Stimulated activated CD8-positive, alpha-beta memory T cell treated with anti-CD3 and anti-CD28 coated beads, Interleukin-12 subunit alpha, Interleukin-12 subunit beta, amount 100 ng/mL, for 24 hours (primary cell): ENCODE data around the gene AGXT.

Experiments used
- DNase-seq: peaks from one replicate; pipeline ENCODE4 v3.0.0-alpha.2; 2020; ENCODE audit errors: extremely low read depth

The AGXT gene

DNA sequence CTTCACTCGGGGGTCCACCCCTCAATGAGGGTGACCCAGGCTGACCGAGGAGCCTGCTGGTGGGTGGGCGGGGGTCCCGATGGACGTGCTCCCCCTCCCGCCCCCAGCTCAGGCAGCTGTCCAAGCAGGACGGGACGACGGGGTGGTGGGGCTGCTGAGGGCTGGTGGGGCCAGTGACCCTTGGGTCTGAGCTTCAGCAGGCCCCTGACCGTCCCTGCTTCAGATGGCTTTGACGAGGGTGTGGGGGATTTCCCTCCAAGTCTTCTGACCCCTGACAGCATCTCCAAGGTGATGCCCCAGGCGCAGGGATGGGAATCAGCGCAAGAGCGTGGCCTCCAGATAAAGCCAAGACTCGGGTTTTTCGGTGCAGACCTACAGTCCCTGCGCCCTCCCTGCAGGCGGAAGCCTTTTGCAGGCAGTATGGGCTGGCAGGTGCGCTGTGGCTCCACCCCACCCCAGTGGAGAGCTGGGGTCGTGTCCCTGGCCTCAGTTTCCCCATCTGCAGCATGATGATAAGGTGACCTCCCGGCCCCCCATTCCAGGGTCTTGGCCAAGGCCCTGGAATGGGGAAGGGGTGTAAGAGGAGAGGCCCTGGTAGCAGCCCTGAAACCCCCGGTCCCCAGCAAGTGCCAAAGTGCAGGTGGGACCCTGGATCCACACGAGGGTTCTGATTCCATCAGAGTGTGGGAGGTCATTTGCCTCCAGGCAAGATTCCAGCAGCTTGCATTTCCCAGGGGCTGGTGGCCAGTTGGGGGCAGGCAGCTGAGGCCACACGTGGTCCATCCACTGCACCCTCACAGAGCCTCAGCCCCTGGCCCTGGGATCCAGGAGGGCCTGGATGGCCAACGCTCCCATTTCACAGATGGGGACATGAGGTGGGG, 46.3 kb downstream of the AGXT start:
- DNase-seq, result no peak

DNA sequence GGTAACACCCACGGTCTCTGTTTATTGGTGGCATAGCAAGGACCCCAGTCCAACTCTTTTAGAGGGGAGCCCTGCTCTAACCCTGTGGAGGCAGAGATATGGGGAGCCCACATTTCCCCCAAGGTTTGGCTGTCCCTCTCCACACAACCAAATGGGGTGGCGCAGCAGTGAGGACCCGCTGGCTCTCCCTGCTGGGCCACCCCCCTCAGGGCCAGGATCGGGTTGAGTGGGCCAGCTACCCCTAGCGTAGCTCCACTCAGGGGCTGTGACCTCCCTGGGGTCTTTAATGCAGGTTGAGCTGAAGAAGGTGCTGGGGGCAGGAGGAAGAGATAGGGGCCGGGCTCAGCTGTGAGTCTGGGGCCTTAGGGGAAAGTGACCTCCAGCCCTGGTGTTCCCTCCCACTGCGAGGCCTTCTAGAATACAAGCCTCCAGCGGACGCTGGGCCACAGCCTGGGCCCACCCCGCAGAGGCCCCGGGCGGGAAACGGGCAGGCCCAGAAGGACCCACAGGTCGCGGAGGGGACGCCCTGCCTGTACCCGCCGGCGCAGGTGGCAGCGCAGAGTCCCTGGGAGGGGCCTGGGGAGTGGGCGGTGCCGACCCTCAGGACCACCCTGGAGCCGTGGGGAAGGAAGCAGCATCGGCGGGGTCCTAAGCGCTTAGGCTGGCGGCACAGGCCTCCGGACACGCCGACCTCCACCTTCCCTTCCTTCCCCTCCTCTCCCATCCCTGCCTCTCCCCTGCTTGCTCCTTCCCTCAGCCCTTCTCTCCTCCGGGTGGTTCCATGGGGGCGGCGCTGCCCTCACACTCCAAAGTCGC, 47.1 kb downstream of the AGXT start:
- DNase-seq, result no peak

DNA sequence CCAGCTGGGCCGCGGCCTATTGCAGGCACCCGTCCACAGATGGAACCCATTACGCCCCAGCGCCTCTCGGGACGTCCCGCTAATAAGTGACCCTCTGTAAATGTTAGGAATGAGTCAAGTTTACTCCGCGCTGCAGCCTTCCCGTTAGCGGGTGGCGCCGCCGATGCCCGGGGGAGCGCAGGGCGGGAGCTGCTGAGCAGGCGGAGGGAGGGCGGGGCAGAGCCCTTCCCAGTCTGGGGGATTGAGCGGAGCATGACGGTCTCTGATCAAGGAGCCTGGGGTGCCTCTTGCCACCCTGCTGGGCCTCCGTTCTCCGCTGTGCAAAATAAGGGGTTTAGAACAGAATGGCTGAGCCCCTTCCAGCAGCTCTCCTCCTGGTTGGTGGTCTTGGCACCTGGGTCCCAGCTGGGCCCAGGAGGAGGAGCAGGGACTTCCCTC, 48.0 kb downstream of the AGXT start:
- no peak for DNase-seq

DNA sequence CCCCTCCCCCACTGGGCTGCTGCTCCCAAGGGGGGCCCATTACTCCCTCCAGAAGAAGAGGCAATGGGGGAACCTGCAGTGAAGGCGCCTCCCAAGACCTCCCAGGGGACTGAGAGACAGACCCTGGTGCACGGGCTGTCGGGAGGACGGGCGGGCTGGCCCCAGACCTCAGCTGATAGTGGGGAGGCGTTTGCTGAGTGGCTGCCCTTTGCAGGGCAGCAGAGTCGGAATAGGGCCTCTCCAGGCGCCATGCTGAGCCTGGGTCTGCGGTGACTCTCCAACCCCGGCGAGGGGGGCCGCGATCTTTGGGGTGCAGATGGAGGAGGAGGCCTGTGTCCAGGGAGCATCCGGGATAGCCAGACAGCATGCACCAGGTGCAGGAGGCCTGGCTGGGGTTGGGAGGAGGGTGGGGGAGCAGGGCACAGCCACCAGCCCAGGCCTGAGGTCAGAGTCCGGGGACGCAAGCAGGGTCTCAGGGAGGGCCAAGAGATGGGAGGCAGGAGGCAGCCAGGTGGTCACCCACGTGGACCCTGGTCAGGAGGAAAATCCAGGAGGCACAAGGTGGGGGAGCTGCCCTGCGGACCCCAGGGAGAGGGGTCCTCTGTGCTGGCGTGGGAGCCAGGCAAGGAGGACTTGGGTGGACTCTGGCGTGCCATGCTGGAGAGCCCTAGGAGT, 48.5 kb downstream of the AGXT start:
- DNase-seq, result no peak

DNA sequence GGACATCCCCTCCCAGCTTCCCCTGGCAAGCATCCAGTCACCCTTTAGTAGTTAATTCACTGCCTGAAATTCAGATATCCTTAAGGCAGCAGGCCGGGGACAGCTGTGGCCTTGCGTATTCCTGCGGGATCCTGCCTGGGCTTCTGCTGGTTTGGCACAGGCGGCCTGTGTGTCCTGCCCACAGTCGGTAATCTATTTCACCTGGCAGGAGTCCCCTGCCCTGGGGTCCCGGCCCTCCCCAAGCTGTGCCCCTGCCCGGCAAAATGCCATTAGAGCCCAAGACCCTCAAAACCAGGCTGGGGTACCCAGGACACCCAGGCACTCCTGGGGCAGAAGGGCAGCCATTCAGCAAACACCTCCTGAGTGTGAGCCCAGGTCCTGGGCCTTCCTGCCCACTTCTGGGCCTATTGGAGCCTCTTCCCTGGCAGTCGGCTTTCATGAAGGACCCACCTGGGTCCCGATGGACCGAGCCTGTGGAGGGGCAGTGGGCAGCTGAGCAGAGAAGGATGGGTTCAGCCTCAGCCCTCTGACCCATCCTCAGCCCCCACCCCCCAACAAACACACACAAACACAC, 49.1 kb downstream of the AGXT start:
- DNase-seq, result no peak

DNA sequence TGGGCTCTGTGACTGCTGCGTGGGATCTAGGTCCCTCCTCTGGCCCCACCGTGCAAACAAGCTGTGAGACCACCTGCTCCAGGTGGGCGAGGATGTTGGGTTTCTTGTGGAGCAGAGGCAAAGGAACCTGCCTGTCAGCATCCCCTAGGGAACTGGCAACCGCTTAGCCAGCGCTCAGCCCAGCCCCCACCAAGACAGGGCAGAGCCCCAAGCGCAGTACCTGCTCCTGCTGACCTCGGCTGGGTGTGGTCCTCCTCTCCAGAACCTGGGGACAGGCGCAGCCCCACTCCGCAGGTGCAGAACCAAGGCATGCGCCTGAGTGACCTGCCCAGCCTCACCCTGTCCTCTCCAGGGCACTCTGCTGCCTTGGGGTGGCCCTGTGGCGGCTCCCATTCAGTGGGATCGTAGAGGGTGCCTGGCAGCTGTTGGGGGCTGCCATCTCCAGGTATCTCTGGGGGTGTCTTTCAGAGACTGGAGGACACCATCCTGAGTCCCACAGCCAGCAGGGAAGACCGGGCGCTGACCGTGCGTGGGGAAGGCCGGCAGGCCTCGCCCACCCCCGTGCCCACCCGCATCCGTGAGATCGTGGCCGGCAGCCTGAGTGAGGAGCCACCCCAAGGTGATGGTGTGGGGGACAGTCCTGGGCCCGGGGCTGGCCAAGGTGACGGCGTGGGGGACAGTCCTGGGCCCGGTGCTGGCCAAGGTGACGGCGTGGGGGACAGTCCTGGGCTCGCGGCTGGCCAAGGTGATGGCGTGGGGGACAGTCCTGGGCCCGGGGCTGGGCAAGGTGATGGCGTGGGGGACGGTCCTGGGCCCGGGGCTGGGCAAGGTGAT, 49.9 kb downstream of the AGXT start:
- no peak for DNase-seq

DNA sequence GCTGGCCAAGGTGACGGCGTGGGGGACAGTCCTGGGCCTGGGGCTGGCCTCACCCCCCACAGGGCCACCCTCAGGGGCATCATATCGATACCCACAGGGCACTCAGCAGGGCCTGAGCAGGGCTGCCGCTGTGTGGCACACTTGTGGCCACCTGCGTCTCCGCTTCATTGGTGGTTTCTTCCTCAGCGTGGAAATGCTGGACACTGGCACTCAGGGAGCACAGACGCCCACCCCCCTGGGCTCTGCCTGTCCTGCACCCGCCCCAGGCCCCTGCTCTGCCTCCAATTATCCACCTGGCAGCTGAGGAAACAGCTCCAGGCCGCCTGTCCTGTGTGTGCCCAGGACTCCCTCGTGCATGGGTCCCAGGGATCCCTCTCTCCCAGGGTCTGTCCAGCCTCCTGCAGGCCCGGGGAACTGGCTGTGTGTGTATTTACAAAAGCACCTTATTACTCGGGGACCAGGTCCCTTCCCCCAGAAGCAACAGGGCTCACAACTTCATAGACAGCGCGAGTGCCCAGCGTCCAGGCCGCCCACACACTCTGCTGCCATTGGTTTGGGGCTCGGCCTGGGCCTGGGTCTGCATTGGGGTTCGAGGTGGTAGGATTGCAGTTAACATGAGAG, 50.6 kb downstream of the AGXT start:
- DNase-seq, result no peak

DNA sequence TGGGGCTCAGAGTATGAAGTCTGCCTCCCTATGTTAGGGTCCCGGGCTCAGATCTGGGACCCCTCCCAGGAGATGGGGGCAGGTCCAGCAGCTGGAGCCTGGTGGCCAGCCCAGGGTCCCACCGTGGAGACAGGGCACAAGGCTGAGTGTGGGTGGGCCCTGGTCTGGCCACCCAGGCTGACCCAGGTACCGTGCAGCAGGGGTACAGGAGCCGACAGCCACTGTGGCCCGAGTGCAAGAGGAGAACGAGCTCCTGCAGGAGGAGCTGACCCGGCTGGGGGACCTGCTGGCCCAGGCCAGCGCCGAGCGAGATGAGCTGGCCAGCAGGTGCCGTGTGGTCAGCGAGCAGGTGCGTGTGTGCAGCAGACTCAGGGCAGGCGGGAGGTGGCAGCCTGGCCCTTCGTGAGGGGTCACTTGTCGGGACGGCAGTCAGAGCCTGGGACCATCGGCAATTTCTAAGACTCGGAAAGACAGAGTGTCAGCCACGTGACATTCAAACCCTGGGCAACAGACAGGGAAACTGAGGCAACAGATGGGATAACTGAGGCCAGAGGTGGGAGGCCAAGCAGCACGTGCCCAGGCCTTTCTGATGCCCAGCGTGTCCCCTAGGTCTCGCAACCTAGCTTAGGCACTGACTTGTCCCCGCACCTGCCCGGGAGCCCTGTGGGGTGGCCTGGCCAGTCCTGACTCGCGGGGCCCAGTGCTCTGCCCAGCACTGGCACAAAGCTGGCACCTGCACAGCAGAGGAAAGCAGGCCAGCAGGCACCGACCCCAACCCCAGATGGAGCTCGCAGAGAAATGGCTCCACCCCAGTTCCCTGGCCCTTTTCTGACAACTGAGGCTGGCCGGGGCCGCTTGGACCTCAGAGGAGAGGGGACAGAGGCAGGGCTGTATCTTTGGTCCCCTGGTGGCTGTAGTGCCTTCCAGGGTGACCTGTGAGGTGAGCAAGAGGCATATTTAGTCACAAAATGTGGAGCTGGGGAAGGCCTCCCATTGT, 51.5 kb downstream of the AGXT start:
- no peak for DNase-seq

DNA sequence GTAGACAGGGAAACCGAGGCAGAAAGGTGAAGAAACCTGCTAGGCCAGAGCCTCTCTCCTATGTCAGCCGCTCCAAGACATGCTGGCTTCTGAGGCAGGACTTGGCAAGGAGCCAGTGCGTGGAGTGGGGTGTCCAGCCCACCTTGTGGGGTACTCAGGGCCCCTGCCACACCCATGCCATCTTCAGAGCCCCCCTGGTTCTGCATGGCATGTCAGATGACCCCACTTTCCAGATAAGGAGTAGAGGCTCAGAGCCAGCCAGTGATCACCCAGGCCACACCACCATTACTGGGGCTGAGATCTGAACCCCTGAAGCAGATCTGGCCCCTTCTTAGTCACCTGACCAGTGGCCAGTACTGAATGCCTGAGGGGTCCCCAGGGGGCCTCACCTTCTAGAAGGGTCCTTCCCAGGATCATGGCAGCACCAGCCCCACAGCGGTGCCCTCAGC, 52.2 kb downstream of the AGXT start:
- no peak for DNase-seq

DNA sequence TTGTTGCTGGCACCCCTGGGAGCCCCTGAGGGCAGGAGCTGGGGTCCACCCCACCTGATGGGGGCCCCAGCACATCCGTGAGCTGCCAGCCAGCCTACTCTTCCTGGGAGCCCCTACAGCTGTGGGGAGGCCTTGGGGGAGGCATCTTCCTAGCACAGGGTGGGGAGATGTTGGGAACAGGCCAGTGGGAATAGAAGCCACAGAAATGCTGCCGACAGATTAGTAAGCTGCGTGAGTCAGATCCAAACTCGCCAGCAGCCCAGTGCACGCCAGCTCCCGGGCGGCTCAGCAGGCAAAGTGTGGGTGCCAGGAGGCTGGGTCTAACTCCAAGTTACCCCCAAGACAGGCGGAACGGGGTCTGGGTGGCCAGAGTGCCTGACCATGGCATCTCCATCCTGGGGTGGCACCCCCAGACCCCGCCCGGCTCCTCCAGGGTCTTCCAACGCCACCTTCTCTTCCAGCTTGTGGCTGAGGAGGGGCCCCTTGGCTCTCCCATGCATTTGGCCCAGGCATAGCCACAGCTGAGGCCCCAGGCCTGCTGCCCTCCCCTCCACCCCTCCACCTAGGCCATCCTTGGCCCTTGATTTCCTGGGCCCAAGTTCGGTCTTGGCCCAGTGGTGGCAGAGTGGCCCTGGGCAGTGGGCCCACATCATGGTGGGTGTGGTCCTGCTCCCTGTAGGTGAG, 52.8 kb downstream of the AGXT start:
- no peak for DNase-seq

DNA sequence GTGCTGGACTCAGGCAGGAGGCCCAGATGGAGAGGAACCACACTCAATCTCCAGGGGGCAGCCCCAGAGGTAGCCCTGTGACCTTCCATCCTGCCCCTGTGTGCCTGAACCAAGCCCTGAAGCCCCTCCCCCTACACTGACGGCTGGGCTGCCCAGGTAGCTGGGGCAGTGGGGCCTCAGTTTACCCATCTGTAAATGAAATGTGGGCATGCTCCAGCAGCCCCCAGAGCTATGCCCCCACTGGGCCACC, 53.3 kb downstream of the AGXT start:
- no peak for DNase-seq

DNA sequence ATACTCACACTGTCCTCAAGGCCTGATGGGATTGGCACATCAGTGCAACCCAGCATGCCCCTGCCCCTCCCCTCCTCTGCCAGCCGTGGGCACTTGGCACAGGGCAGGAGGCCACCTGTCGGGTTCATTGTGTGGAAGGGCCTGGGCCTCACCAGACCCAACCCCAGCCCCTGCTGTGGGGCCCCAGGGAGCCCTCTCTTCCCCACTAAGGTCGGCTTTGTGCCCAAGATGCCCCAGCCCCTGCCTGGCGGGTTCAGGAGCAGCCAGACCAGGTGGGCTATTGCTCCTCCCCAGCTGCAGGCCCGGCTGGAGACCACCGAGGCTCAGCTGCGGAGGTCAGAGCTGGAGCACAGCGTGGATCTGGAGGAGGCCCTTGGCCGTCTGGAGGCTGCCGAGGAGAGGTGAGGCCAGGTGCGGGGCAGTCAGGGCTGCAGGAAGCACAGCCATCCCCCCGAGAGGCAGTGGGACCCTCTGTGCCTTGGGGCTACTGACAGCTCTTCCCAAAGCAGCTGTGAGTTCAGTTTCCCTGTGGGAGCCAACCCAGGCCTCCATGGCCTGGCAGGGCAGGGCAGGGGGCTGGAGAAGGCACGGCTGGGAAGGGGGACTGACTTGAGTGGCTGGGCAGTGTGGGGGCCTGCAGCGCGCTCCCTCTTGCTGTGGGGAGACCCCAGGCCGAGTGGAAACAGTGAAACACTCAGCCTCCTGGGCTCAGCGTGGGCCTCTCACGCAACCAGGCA, 53.8 kb downstream of the AGXT start:
- no peak for DNase-seq

DNA sequence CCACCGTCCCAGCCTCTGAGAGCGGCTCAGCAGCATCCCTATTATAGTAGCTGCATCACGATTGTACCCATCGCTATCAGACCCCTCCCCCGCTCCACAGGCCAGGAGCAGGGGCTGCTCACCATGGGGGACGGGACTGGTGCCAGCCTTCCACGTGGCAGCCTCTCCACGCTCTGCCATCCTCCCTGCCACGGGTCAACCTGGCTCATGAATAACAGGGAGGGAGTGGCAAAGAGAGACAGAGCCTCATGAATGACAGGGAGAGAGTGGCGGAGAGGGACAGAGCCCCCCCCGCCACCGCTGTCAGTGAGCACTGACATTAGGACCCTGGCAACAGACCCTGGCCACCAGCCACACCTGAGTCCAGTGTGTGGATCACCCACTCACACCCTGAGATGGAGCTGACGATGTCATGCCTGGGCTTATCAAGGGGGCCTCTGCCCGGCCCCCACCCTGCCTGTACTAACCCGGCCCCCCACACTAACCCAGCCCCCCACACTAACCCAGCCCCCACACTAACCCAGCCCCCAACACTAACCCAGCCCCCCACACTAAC, 54.4 kb downstream of the AGXT start:
- no peak for DNase-seq

DNA sequence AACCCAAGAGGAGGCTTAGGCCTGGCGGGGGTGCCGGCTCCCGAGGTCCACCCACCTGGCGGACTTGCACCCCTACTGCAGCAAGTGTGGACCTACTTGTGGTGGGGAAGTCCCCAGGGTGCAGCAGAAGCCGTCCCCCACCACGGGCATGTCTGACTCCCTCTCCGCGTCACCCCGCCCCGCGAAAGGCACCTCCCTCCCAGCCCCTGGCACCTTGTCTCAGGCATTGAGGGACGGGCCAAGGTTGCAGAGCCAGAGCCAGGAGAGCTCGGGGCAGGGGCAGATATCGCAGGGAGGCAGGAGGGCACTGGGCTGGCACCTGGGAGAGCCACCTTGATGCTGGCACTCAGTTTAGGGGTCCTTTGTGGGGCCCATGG, 56.6 kb downstream of the AGXT start:
- DNase-seq, result no peak

DNA sequence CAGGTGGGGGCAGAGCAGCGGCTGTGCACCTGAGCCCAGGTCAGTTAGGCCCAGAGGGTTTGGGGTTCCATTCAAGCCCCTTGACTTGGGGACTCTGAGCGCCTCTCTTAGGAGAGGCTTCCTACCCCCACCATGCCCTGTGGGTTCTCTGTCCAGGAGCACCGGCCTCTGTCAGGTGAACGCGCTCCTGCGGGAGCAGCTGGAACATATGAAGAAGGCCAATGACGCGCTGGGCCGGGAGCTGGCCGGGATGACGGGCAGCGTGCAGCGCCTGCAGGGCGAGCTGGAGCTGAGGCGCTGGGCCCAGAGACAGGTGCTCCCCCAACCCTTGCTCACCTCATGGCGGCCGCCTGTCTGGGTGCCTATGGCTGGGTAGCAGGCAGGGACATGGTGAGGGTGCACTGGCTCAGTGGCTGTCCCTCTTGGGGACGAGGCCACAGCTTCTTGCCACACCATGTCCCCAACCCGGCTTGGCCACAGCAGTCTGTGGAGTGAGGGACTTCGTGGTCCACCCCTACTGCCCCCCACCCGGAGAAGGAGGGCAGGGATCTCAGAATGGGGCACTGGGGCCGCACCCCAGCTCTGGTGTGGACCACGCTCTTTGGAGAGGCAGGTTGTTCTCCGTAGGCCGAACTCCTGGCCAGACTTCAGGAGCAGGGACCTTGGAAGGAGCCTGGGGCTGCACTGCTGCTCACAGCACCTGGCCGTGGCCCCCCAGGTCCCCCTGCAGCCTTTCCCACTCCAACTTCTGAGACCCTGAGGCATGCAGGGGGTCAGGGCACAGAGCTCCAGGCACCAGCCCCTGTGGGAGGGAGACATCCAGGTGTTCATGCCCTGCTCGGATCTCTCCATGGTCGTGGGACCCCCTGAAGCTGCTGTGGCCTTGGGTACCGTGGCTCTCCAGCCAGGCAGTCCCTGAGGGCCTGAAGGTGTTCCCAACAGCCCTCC, 57.2 kb downstream of the AGXT start:
- no peak for DNase-seq

DNA sequence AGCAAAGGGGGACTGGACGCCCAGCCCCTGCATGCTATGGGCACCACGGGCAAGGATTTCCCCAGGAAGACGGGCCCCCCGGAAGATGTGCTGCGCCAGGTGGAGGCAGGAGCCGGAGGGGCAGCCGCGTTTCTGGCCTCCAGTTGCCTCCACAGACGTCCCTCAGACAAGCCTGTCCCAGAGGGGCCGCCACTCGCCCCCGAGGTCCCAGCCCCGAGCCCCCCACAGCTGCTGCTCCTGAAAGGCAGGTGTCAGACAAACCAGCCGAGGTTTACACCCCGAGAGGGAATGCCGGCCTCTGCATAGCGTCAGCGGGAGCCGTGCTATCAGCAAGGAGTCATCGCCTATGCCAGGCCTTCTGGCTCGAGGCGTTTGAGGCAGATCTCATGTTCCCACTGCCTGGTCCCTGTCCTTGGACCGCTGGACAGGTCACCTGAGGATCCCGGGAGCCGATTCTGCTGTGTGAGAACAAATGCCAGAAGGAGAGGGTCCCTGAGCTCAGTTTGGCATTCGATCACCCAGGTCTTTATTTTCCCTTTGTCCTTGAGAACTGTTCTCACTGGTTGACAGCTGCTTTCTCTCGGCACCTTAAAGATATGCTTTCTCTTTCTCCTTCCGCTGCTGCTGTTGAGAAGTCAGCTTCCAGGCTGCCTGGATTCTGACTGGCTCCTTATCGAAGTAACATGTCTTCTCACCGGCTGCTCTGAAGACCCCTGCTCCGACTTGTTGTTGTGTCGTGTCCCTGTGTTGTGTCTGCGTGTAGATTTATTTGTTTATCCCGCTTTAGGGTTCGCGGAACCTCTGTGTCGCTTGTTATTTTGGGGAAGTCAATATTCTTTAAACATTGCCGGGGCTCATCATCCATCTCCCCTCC, 58.1 kb downstream of the AGXT start:
- no peak for DNase-seq
